ENCODE data around the gene ETV2. TPM values are rescaled to one million over a fixed set of nuclear protein-coding genes. Genes with fewer than 3 reads are reported as not detected.

ETV2 gene
- total and polyA plus RNA-seq, 4 donors: 0.17 to 1.8 (median 1.1) TPM

DNA sequence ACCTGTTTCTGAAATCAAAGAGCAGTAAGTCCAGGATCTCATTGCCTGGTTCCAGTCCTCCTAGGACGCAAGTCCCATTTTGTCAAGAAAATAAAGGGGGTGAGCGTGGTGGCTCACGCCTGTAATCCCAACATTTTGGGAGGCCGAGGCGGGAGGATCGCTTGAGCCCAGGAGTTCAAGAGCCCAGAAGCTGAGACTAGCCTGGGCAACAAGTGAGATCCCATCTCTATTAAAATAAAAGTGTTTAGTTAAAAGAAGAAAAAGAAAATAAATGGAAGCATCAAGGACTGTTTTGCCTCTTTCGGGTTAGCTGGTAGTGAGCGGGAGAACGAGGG lies 29.4 kb upstream of the ETV2 start:
- Histone ChIP-seq H3K4me3 (ENCODE audit: low read depth in 1 of 3, low read length in 3 of 3) (peak overlapping the region in 2 of 3 donors; percentile 68 to 82), H3K36me3 (ENCODE audit: control insufficient read depth in 4 of 4, insufficient read depth in 3 of 4, low read depth in 1 of 4, low read length in 3 of 4) (peaks cover 0 to 4% (median 0%) of the 10 kb centered on the region in 4 donors), H3K27me3 (ENCODE audit: control insufficient read depth in 4 of 4, insufficient read depth in 4 of 4, low read length in 3 of 4) (no peaks in the 10 kb centered on the region), H3K9ac (ENCODE audit: low read depth in 1 of 2, low read length in 2 of 2) (no peak overlapping the region), H3K9me3 (ENCODE audit: control insufficient read depth in 4 of 4, low read length in 3 of 4) (peaks cover 0 to 2% (median 0%) of the 10 kb centered on the region in 4 donors), H3K4me1 (ENCODE audit: control insufficient read depth in 4 of 4, insufficient read depth in 4 of 4, low read length in 3 of 4) (peaks cover 0 to 13% (median 9%) of the 10 kb centered on the region in 4 donors), H3K27ac (ENCODE audit: low read depth in 1 of 2, low read length in 2 of 2) (no peak overlapping the region)
- DNase-seq (ENCODE audit: low spot score): no peak
- 35% methylated on average over 9 of the region's 9 CpGs for WGBS
- TF ChIP-seq HNF4A (conservative IDR thresholded peaks at IDR 0.05): no peak
- no peak for TF ChIP-seq TAF1 (conservative IDR thresholded peaks at IDR 0.05)
- TF ChIP-seq HNF4G (IDR thresholded peaks at IDR 0.05): no peak
- TF ChIP-seq GABPA (IDR thresholded peaks at IDR 0.05 in 1 of 2, conservative IDR thresholded peaks at IDR 0.05 in 1 of 2): no peak
- TF ChIP-seq, protein P1, sequence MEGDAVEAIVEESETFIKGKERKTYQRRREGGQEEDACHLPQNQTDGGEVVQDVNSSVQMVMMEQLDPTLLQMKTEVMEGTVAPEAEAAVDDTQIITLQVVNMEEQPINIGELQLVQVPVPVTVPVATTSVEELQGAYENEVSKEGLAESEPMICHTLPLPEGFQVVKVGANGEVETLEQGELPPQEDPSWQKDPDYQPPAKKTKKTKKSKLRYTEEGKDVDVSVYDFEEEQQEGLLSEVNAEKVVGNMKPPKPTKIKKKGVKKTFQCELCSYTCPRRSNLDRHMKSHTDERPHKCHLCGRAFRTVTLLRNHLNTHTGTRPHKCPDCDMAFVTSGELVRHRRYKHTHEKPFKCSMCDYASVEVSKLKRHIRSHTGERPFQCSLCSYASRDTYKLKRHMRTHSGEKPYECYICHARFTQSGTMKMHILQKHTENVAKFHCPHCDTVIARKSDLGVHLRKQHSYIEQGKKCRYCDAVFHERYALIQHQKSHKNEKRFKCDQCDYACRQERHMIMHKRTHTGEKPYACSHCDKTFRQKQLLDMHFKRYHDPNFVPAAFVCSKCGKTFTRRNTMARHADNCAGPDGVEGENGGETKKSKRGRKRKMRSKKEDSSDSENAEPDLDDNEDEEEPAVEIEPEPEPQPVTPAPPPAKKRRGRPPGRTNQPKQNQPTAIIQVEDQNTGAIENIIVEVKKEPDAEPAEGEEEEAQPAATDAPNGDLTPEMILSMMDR (IDR thresholded peaks at IDR 0.05; ENCODE audit: low read depth, low read length, missing input control): no peak
- no peak for TF ChIP-seq RXRA (IDR thresholded peaks at IDR 0.05)
- no peak for TF ChIP-seq RAD21 (IDR thresholded peaks at IDR 0.05)
- no peak for TF ChIP-seq EGR1 (IDR thresholded peaks at IDR 0.05; ENCODE audit: low read depth in 2 of 2)
- TF ChIP-seq, protein P2, sequence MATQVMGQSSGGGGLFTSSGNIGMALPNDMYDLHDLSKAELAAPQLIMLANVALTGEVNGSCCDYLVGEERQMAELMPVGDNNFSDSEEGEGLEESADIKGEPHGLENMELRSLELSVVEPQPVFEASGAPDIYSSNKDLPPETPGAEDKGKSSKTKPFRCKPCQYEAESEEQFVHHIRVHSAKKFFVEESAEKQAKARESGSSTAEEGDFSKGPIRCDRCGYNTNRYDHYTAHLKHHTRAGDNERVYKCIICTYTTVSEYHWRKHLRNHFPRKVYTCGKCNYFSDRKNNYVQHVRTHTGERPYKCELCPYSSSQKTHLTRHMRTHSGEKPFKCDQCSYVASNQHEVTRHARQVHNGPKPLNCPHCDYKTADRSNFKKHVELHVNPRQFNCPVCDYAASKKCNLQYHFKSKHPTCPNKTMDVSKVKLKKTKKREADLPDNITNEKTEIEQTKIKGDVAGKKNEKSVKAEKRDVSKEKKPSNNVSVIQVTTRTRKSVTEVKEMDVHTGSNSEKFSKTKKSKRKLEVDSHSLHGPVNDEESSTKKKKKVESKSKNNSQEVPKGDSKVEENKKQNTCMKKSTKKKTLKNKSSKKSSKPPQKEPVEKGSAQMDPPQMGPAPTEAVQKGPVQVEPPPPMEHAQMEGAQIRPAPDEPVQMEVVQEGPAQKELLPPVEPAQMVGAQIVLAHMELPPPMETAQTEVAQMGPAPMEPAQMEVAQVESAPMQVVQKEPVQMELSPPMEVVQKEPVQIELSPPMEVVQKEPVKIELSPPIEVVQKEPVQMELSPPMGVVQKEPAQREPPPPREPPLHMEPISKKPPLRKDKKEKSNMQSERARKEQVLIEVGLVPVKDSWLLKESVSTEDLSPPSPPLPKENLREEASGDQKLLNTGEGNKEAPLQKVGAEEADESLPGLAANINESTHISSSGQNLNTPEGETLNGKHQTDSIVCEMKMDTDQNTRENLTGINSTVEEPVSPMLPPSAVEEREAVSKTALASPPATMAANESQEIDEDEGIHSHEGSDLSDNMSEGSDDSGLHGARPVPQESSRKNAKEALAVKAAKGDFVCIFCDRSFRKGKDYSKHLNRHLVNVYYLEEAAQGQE (IDR thresholded peaks at IDR 0.05): no peak
- TF ChIP-seq, protein P3, sequence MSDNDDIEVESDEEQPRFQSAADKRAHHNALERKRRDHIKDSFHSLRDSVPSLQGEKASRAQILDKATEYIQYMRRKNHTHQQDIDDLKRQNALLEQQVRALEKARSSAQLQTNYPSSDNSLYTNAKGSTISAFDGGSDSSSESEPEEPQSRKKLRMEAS (IDR thresholded peaks at IDR 0.05): no peak

GRCh38 chr19:35612559-35613321 lies 28.8 kb upstream of the ETV2 start, which contains the start of gene HAUS5:
TSS of gene HAUS5 (plus strand) at chr19:35612735. CDS start at chr19:35612795, 60 bp downstream.
- Histone ChIP-seq H3K27ac (ENCODE audit: low read depth in 1 of 2, low read length in 2 of 2) (no peak within 1 kb of the TSS), H3K4me3 (ENCODE audit: low read depth in 1 of 3, low read length in 3 of 3) (peak within 1 kb of the TSS; percentile 68 to 82 (median 80)), H3K27me3 (ENCODE audit: control insufficient read depth in 4 of 4, insufficient read depth in 4 of 4, low read length in 3 of 4) (no peaks in the 10 kb centered on the region), H3K4me1 (ENCODE audit: control insufficient read depth in 4 of 4, insufficient read depth in 4 of 4, low read length in 3 of 4) (peaks cover 0 to 13% (median 9%) of the 10 kb centered on the region in 4 donors), H3K9ac (ENCODE audit: low read depth in 1 of 2, low read length in 2 of 2) (peak within 1 kb of the TSS; percentile 61 to 77), H3K36me3 (ENCODE audit: control insufficient read depth in 4 of 4, insufficient read depth in 3 of 4, low read depth in 1 of 4, low read length in 3 of 4) (peaks cover 0 to 4% (median 0%) of the 10 kb centered on the region in 4 donors), H3K9me3 (ENCODE audit: control insufficient read depth in 4 of 4, low read length in 3 of 4) (peaks cover 0 to 2% (median 0%) of the 10 kb centered on the region in 4 donors)
- peak; percentile 97 for DNase-seq (ENCODE audit: low spot score)
- TF ChIP-seq, protein P1 (IDR thresholded peaks at IDR 0.05; ENCODE audit: low read depth, low read length, missing input control): no peak
- TF ChIP-seq GABPA (IDR thresholded peaks at IDR 0.05 in 1 of 2, conservative IDR thresholded peaks at IDR 0.05 in 1 of 2) (no peak), NR2F2 (IDR thresholded peaks at IDR 0.05) (no peak), YY1 (IDR thresholded peaks at IDR 0.05) (peak; percentile 75), SP1 (IDR thresholded peaks at IDR 0.05) (peak; percentile 48), FOXA2 (IDR thresholded peaks at IDR 0.05) (no peak), FOXA1 (IDR thresholded peaks at IDR 0.05) (no peak)
- TF ChIP-seq, protein P4, sequence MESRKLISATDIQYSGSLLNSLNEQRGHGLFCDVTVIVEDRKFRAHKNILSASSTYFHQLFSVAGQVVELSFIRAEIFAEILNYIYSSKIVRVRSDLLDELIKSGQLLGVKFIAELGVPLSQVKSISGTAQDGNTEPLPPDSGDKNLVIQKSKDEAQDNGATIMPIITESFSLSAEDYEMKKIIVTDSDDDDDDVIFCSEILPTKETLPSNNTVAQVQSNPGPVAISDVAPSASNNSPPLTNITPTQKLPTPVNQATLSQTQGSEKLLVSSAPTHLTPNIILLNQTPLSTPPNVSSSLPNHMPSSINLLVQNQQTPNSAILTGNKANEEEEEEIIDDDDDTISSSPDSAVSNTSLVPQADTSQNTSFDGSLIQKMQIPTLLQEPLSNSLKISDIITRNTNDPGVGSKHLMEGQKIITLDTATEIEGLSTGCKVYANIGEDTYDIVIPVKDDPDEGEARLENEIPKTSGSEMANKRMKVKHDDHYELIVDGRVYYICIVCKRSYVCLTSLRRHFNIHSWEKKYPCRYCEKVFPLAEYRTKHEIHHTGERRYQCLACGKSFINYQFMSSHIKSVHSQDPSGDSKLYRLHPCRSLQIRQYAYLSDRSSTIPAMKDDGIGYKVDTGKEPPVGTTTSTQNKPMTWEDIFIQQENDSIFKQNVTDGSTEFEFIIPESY (IDR thresholded peaks at IDR 0.05): no peak
- WGBS: under 1% methylated on average over 47 of the region's 47 CpGs

Data from liver (tissue), 9 donors.